HepG2 (cell line): Measurements from ENCODE around the gene TBCD. TPM values are rescaled to one million over a fixed set of nuclear protein-coding genes. Genes with fewer than 3 reads are reported as not detected.
A peak's percentile ranks its signal among the peaks of the same experiment; 100 is the strongest.

Experiments used
- ATAC-seq: fragments of 200-7000 bp; cut with Tn5 transposase; 3 replicates; pipeline ENCODE4 v1.9.1; 2020; ENCODE audit warnings: mild to moderate bottlenecking, moderate library complexity
- BruUV-seq: library from RNA; stranded (reverse); fragments of 400-500 nt; replicated peaks from 2 replicates; lab custom pipeline; 2021; lab: Mats Ljungman, UMichigan
- CTCF ChIA-PET: fragments of 300-600 bp; formaldehyde crosslinking; extraction: SDS; loops from one replicate; lab custom pipeline; 2021; ENCODE audit warnings: low total read pairs, inconsistent platforms, low intra/inter-chr PET ratio; lab: Yijun Ruan, JAX
- POLR2A ChIA-PET: fragments of 350-600 bp; sonication (Branson Sonifier 250); formaldehyde crosslinking; loops from one replicate; lab custom pipeline; 2020; ENCODE audit warnings: antibody characterized with exemption, inconsistent platforms; lab: Yijun Ruan, JAX
- DNase-seq: peaks from one replicate; pipeline ENCODE4 v3.0.0-alpha.2; 2015; ENCODE audit warnings: low spot score
- FAIRE-seq: peaks from 3 replicates; lab custom pipeline; 2011; peaks lifted over from hg19 to GRCh38; lab: Jason Lieb, UNC
- H2AFZ ChIP-seq: one replicate; pipeline ENCODE4 v1.6.1; 2011; ENCODE audit warnings: low read length, inconsistent platforms
- H3K27ac ChIP-seq: fragments of 300-600 bp; 3 replicates; pipeline ENCODE4 v1.8.0; 2011; ENCODE audit warnings: mixed run types, mild to moderate bottlenecking, mixed read lengths, low read length, inconsistent platforms; ENCODE audit not compliant: insufficient read depth; ENCODE audit errors: extremely low read length
- H3K27me3 ChIP-seq, 2 experiments: fragments of 200-600 bp in 1 of 2; 2 replicates in 1 of 2; 3 replicates in 1 of 2; pipeline versions ENCODE4 v1.6.0 to v1.8.0; 2011; ENCODE audit warnings: low read length in 2 of 2, mild to moderate bottlenecking in 2 of 2, moderate library complexity in 2 of 2, inconsistent platforms in 1 of 2; ENCODE audit not compliant: insufficient read depth in 2 of 2, control insufficient read depth in 1 of 2
- H3K36me3 ChIP-seq, 2 experiments: fragments of 200-600 bp in 1 of 2; replicated peaks in 1 of 2; 2 replicates in 1 of 2; 3 replicates in 1 of 2; pipeline versions ENCODE4 v1.5.1 to v1.8.0; 2011; ENCODE audit warnings: low read length in 2 of 2, inconsistent platforms in 1 of 2; ENCODE audit not compliant: insufficient read depth in 2 of 2, control insufficient read depth in 1 of 2
- H3K4me1 ChIP-seq: 2 replicates; pipeline ENCODE4 v1.5.1; 2012; ENCODE audit warnings: low read length, inconsistent platforms; ENCODE audit not compliant: insufficient read depth
- H3K4me2 ChIP-seq: 2 replicates; pipeline ENCODE4 v1.6.0; 2011; ENCODE audit warnings: low read depth, low read length, inconsistent platforms
- H3K4me3 ChIP-seq, 3 experiments: fragments of 200-600 bp in 1 of 3; sonication (generic), shearing (Covaris generic) in 1 of 3; replicated peaks in 1 of 3; 2 replicates each; pipeline ENCODE4 v1.5.1; 2011 to 2016; ENCODE audit warnings: low read length in 3 of 3, inconsistent platforms in 2 of 3, low read depth in 2 of 3, mild to moderate bottlenecking in 2 of 3, control low read depth in 1 of 3, mixed read lengths in 1 of 3; ENCODE audit not compliant: insufficient read depth in 1 of 3
- H3K79me2 ChIP-seq: one replicate; pipeline ENCODE4 v1.6.1; 2011; ENCODE audit warnings: low read length, inconsistent platforms; ENCODE audit not compliant: insufficient read depth
- H3K9ac ChIP-seq: 2 replicates; pipeline ENCODE4 v1.6.0; 2011; ENCODE audit warnings: mild to moderate bottlenecking, low read depth, low read length, inconsistent platforms; ENCODE audit not compliant: insufficient read depth
- H3K9me3 ChIP-seq: 2 replicates; pipeline ENCODE4 v1.5.1; 2012; ENCODE audit warnings: mild to moderate bottlenecking, low read length
- H4K20me1 ChIP-seq: 2 replicates; pipeline ENCODE4 v1.6.0; 2011; ENCODE audit warnings: inconsistent platforms, mild to moderate bottlenecking, low read length, moderate library complexity; ENCODE audit not compliant: insufficient read depth
- HMG20A ChIP-seq: IDR thresholded peaks from 2 replicates; pipeline ENCODE4 v1.6.1; 2016; ENCODE audit warnings: borderline replicate concordance
- MAFF ChIP-seq: IDR thresholded peaks from 2 replicates; pipeline ENCODE4 v1.6.1; 2011; ENCODE audit warnings: low read depth, low read length, improper control_type of control experiment
- MAFK ChIP-seq, 2 experiments: IDR thresholded peaks in 1 of 2; conservative IDR thresholded peaks in 1 of 2; 2 replicates each; pipeline ENCODE4 v1.6.1; 2011; ENCODE audit warnings: improper control_type of control experiment in 2 of 2, low read length in 2 of 2
- ZBTB3 ChIP-seq: sonication (generic); formaldehyde crosslinking; IDR thresholded peaks from 2 replicates; pipeline ENCODE4 v1.4.0; 2020; ENCODE audit warnings: low read depth, mild to moderate bottlenecking, moderate library complexity, missing genetic modification reagents, borderline replicate concordance
- ZNF547 ChIP-seq: sonication (generic); formaldehyde crosslinking; IDR thresholded peaks from 2 replicates; pipeline ENCODE4 v1.5.1; 2020; ENCODE audit warnings: mild to moderate bottlenecking, missing genetic modification reagents
- WGBS: methylation state at CpG from one replicate; pipeline ENCODE4 v1.1.6; 2017; ENCODE audit warnings: low lambda C conversion rate; 5-methylcytosine and 5-hydroxymethylcytosine counted together
- in situ Hi-C: cut with HindIII; loops from 2 replicates; pipeline ENCODE4 v1.10.0; 2017; ENCODE audit warnings: low pct_unique_long_range_greater_than_20kb; ENCODE audit not compliant: extremely low pct_ligation_motif_present
- intact Hi-C: fragments of 100-400 bp; cut with micrococcal nuclease; formaldehyde crosslinking; loops from one replicate; pipeline ENCODE4 v1.10.0; 2022; ENCODE audit not compliant: unreplicated experiment
- polyA plus RNA-seq, 8 experiments: library from polyadenylated mRNA; depleted of rRNA in 3 of 8; stranded (reverse) in 7 of 8; unstranded in 1 of 8; fragments of >200 nt; fragmentation: Illumina TruSeq in 4 of 8; extraction: Trizol in 4 of 8; gene quantifications; 2 replicates each; pipeline versions ENCODE4 v1.2.1 to v1.2.3, GENCODE V29; 2011 to 2016; ENCODE audit warnings: low read depth in 4 of 8, missing spikeins in 1 of 8, mixed read lengths in 1 of 8; ENCODE audit not compliant: insufficient read depth in 1 of 8
- total RNA-seq, 5 experiments: library from RNA; depleted of rRNA; stranded (reverse); fragments of >200 nt; fragmentation: Illumina TruSeq; extraction: Trizol; gene quantifications; 2 replicates each; pipeline ENCODE4 v1.2.3, GENCODE V29; 2016; ENCODE audit warnings: low read depth in 1 of 5

TBCD gene
- total and polyA plus RNA-seq, 2 of the 13 experiments (the other 11 are each of a cell fraction or from before 2014, with no cell fraction given) = 33.9 to 54.8 TPM

- CTCF ChIA-PET = no interaction called here
- no TSS peak for BruUV-seq
- H4K20me1 ChIP-seq = no peaks in the 10 kb centered on the region
- POLR2A ChIA-PET = no interaction called here
- in situ Hi-C loops = no loop called here
- FAIRE-seq (no peak), ATAC-seq (no peak)
- TF ChIP-seq MAFK (conservative IDR thresholded peaks at IDR 0.05 in 1 of 2, IDR thresholded peaks at IDR 0.05 in 1 of 2; ENCODE audit: low read length in 2 of 2) (peak; percentile 80 to 92; a peak in 3 of 4 replicates), MAFF (peak; percentile 83), ZBTB3 (CRISPR knock-in tag) (no peak)
- TF ChIP-seq, all 625 proteins: peak for 2
- Histone ChIP-seq H3K4me3 (no peak overlapping the region), H3K4me2 (no peak overlapping the region), H3K79me2 (no peaks in the 10 kb centered on the region), H3K4me1 (peaks cover 18% of the 10 kb centered on the region), H3K27ac (no peak overlapping the region), H2AFZ (no peak overlapping the region), H3K36me3 (peaks cover 7 to 30% of the 10 kb centered on the region in 2 experiments; a peak in 4 of 5 replicates), H3K9me3 (no peaks in the 10 kb centered on the region), H3K9ac (no peak overlapping the region), H3K27me3 (no peaks in the 10 kb centered on the region)
- no peak for DNase-seq
- intact Hi-C loops = no loop called here
Observed at GRCh38 chr17:82826211-82826610, 74.3 kb downstream of the TBCD start.

GRCh38 chr17:82826956-82827355 is 75.1 kb downstream of the TBCD start:
- in situ Hi-C loops = no loop called here
- WGBS = 96% methylated on average over 7 of the region's 7 CpGs
- POLR2A ChIA-PET = no interaction called here

More at GRCh38 chr17:82826956-82827355, 75.1 kb downstream of the TBCD start:
- no peak for DNase-seq
- no peak for ATAC-seq
- FAIRE-seq = no peak
- H3K79me2 ChIP-seq = no peaks in the 10 kb centered on the region
- CTCF ChIA-PET = no interaction called here
- H3K4me1 ChIP-seq = peaks cover 13% of the 10 kb centered on the region
- no peak overlapping the region for H3K4me2 ChIP-seq
- TF ChIP-seq ZNF547 (CRISPR knock-in tag) (no peak), HMG20A (CRISPR knock-in tag) (no peak)
- no peak overlapping the region for H3K4me3 ChIP-seq
- no peak overlapping the region for H2AFZ ChIP-seq
- no peak overlapping the region for H3K27ac ChIP-seq
- no peak overlapping the region for H3K9ac ChIP-seq
- no peaks in the 10 kb centered on the region for H3K9me3 ChIP-seq
- H3K27me3 ChIP-seq = no peaks in the 10 kb centered on the region
- no peaks in the 10 kb centered on the region for H4K20me1 ChIP-seq
- intact Hi-C loops = no loop called here
- BruUV-seq = no TSS peak
- peaks cover 7 to 30% of the 10 kb centered on the region in 2 experiments; a peak in 4 of 5 replicates for H3K36me3 ChIP-seq
